H1 (cell line): ENCODE data around the gene EPSTI1. TPM values are rescaled to one million over a fixed set of nuclear protein-coding genes. Genes with fewer than 3 reads are reported as not detected.

Experiments used
- CTCF ChIA-PET: fragments of 300-600 bp; sonication (Branson Sonifier 250); formaldehyde crosslinking; loops from one replicate; lab custom pipeline; 2021; ENCODE audit not compliant: partially characterized antibody; lab: Charles Lee
- POLR2A ChIA-PET: fragments of 300-600 bp; sonication (Branson Sonifier 250); formaldehyde crosslinking; loops from one replicate; lab custom pipeline; 2021; ENCODE audit warnings: inconsistent platforms; ENCODE audit not compliant: partially characterized antibody; lab: Charles Lee
- DNase-seq, 2 experiments: peaks; one replicate each; pipeline versions ENCODE4 v3.0.0 to v3.0.0-alpha.2; 2010 to 2022; ENCODE audit warnings: low spot score in 2 of 2, low read depth in 1 of 2, mixed read lengths in 1 of 2
- FAIRE-seq: peaks from 2 replicates; lab custom pipeline; 2011; peaks lifted over from hg19 to GRCh38; lab: Jason Lieb, UNC
- H2AFZ ChIP-seq: 2 replicates; pipeline ENCODE4 v1.8.1; 2012; ENCODE audit warnings: low read length, inconsistent platforms
- H2AK5ac ChIP-seq: 2 replicates; pipeline ENCODE4 v1.6.1; 2013; ENCODE audit warnings: low read depth, low read length
- H2BK120ac ChIP-seq: replicated peaks from 2 replicates; pipeline ENCODE3; 2013; ENCODE audit warnings: low read depth, low read length, inconsistent platforms
- H2BK12ac ChIP-seq: 2 replicates; pipeline ENCODE4 v1.6.1; 2013; ENCODE audit warnings: low read depth, low read length
- H2BK15ac ChIP-seq: 2 replicates; pipeline ENCODE4 v1.6.1; 2013; ENCODE audit warnings: low read length
- H2BK20ac ChIP-seq: 2 replicates; pipeline ENCODE4 v1.6.1; 2013; ENCODE audit warnings: low read length
- H2BK5ac ChIP-seq: 2 replicates; pipeline ENCODE4 v1.6.1; 2013; ENCODE audit warnings: low read depth, low read length
- H3K14ac ChIP-seq: 2 replicates; pipeline ENCODE4 v1.6.1; 2013; ENCODE audit warnings: inconsistent platforms; ENCODE audit not compliant: insufficient read length
- H3K18ac ChIP-seq: 2 replicates; pipeline ENCODE4 v1.6.1; 2013; ENCODE audit warnings: low read length; ENCODE audit errors: extremely low read depth
- H3K23ac ChIP-seq: 2 replicates; pipeline ENCODE4 v1.6.1; 2013; ENCODE audit warnings: inconsistent platforms; ENCODE audit not compliant: insufficient read length
- H3K23me2 ChIP-seq: 2 replicates; pipeline ENCODE4 v1.6.1; 2013; ENCODE audit warnings: low read depth, low read length
- H3K27ac ChIP-seq: 2 replicates; pipeline ENCODE4 v1.6.1; 2011; ENCODE audit warnings: low read depth, low read length, inconsistent platforms
- H3K27me3 ChIP-seq, 4 experiments: replicated peaks in 1 of 4; 1 replicate in 1 of 4; 2 replicates in 3 of 4; pipeline versions ENCODE4 v1.6.1 to v1.8.1; 2011 to 2013; ENCODE audit warnings: low read length in 3 of 4, mild to moderate bottlenecking in 3 of 4, inconsistent platforms in 2 of 4, mixed read lengths in 2 of 4, moderate library complexity in 1 of 4; ENCODE audit not compliant: control insufficient read depth in 3 of 4, insufficient read depth in 3 of 4; ENCODE audit errors: extremely low read depth in 1 of 4
- H3K36me3 ChIP-seq, 4 experiments: 2 replicates each; pipeline versions ENCODE4 v1.6.1 to v1.8.1; 2011 to 2013; ENCODE audit warnings: mild to moderate bottlenecking in 4 of 4, low read length in 3 of 4, moderate library complexity in 2 of 4, control low read depth in 1 of 4, inconsistent platforms in 1 of 4; ENCODE audit not compliant: insufficient read depth in 4 of 4, control insufficient read depth in 2 of 4
- H3K4ac ChIP-seq: replicated peaks from 2 replicates; pipeline ENCODE3; 2013; ENCODE audit warnings: low read length, low read depth, mixed read lengths, inconsistent platforms; ENCODE audit not compliant: insufficient read length
- H3K4me1 ChIP-seq, 4 experiments: replicated peaks in 1 of 4; 1 replicate in 1 of 4; 2 replicates in 3 of 4; pipeline versions ENCODE4 v1.6.1 to v1.8.1; 2011 to 2013; ENCODE audit warnings: low read length in 3 of 4, inconsistent platforms in 2 of 4, mixed read lengths in 1 of 4; ENCODE audit not compliant: insufficient read depth in 4 of 4, control insufficient read depth in 3 of 4
- H3K4me2 ChIP-seq, 2 experiments: 2 replicates each; pipeline versions ENCODE4 v1.6.1 to v1.8.1; 2011 to 2013; ENCODE audit warnings: low read depth in 2 of 2, low read length in 2 of 2, control low read depth in 1 of 2, inconsistent platforms in 1 of 2, mild to moderate bottlenecking in 1 of 2; ENCODE audit not compliant: insufficient read depth in 1 of 2
- H3K4me3 ChIP-seq, 4 experiments: fragments of 200-600, 300-600 bp in 1 of 4; sonication (generic), shearing (Covaris generic), sonication (Bioruptor Twin) in 1 of 4; 2 replicates each; pipeline versions ENCODE4 v1.5.1 to v1.8.1; 2011 to 2016; ENCODE audit warnings: low read length in 4 of 4, low read depth in 3 of 4, control low read depth in 2 of 4, inconsistent platforms in 2 of 4, mild to moderate bottlenecking in 2 of 4, mixed read lengths in 1 of 4, moderate library complexity in 1 of 4; ENCODE audit not compliant: insufficient read depth in 2 of 4; ENCODE audit errors: extremely low read depth in 1 of 4
- H3K56ac ChIP-seq: replicated peaks from 2 replicates; pipeline ENCODE3; 2013; ENCODE audit warnings: low read depth, mild to moderate bottlenecking, mixed read lengths, low read length, inconsistent platforms; ENCODE audit not compliant: insufficient read length
- H3K79me1 ChIP-seq: 2 replicates; pipeline ENCODE4 v1.6.1; 2013; ENCODE audit warnings: low read depth, low read length, control low read depth
- H3K79me2 ChIP-seq, 2 experiments: 2 replicates each; pipeline versions ENCODE4 v1.6.1 to v1.8.1; 2012 to 2013; ENCODE audit warnings: low read length in 2 of 2, mild to moderate bottlenecking in 2 of 2, inconsistent platforms in 1 of 2; ENCODE audit not compliant: insufficient read depth in 2 of 2, control insufficient read depth in 1 of 2
- H3K9ac ChIP-seq, 4 experiments: replicated peaks in 1 of 4; 1 replicate in 1 of 4; 2 replicates in 3 of 4; pipeline versions ENCODE4 v1.6.1 to v1.8.1; 2011 to 2013; ENCODE audit warnings: low read depth in 3 of 4, low read length in 3 of 4, control low read depth in 2 of 4, mild to moderate bottlenecking in 2 of 4, moderate library complexity in 2 of 4, inconsistent platforms in 1 of 4; ENCODE audit errors: extremely low read depth in 1 of 4
- H3K9me3 ChIP-seq, 2 experiments: 2 replicates each; pipeline versions ENCODE4 v1.6.1 to v1.8.1; 2012 to 2013; ENCODE audit warnings: mild to moderate bottlenecking in 2 of 2, moderate library complexity in 2 of 2, control low read depth in 1 of 2, inconsistent platforms in 1 of 2, low read depth in 1 of 2, low read length in 1 of 2, mixed read lengths in 1 of 2; ENCODE audit not compliant: insufficient read depth in 2 of 2
- H4K20me1 ChIP-seq, 2 experiments: replicated peaks in 1 of 2; 2 replicates each; pipeline versions ENCODE3 to v1.8.1; 2011 to 2013; ENCODE audit warnings: inconsistent platforms in 2 of 2, low read length in 2 of 2, mild to moderate bottlenecking in 1 of 2; ENCODE audit not compliant: insufficient read depth in 2 of 2, control insufficient read depth in 1 of 2
- H4K5ac ChIP-seq: 2 replicates; pipeline ENCODE4 v1.6.1; 2013; ENCODE audit warnings: low read length, low read depth, mixed read lengths, inconsistent platforms; ENCODE audit not compliant: insufficient read length
- H4K8ac ChIP-seq: 2 replicates; pipeline ENCODE4 v1.8.0; 2013; ENCODE audit warnings: mild to moderate bottlenecking, moderate library complexity, low read length, inconsistent platforms; ENCODE audit not compliant: insufficient read depth; ENCODE audit errors: extremely low read depth
- H4K91ac ChIP-seq: replicated peaks from 2 replicates; pipeline ENCODE3; 2013; ENCODE audit warnings: low read length, mixed read lengths, inconsistent platforms; ENCODE audit not compliant: insufficient read length
- CBX8 ChIP-seq: fragments of 300-800, 300-1000 bp; sonication (generic); IDR thresholded peaks from 2 replicates; pipeline ENCODE4 v1.7.1; 2016; ENCODE audit warnings: low read depth, low read length, borderline replicate concordance
- CEBPB ChIP-seq: IDR thresholded peaks from 2 replicates; pipeline ENCODE4 v1.6.1; 2012; ENCODE audit warnings: low read depth, low read length
- EZH2 ChIP-seq: fragments of 200-600 bp; sonication (generic); IDR thresholded peaks from 2 replicates; pipeline ENCODE4 v1.7.1; 2012; ENCODE audit warnings: low read depth, mild to moderate bottlenecking, moderate library complexity, low read length, inconsistent platforms; ENCODE audit not compliant: severe bottlenecking
- GABPA ChIP-seq: IDR thresholded peaks from 2 replicates; pipeline ENCODE4 v1.6.1; 2011; ENCODE audit warnings: mild to moderate bottlenecking, low read length, moderate library complexity, borderline replicate concordance; ENCODE audit not compliant: insufficient read depth
- KDM4A ChIP-seq: IDR thresholded peaks from one replicate; pipeline ENCODE4 v1.7.1; 2012; ENCODE audit warnings: low read depth, mild to moderate bottlenecking, moderate library complexity, low read length, inconsistent platforms; ENCODE audit not compliant: severe bottlenecking
- RAD21 ChIP-seq, 2 experiments: IDR thresholded peaks in 1 of 2; conservative IDR thresholded peaks in 1 of 2; 2 replicates each; pipeline ENCODE4 v1.6.1; 2011; ENCODE audit warnings: low read depth in 2 of 2, low read length in 2 of 2, improper control_type of control experiment in 1 of 2, inconsistent platforms in 1 of 2, mild to moderate bottlenecking in 1 of 2, moderate library complexity in 1 of 2
- RFX5 ChIP-seq: IDR thresholded peaks from 2 replicates; pipeline ENCODE4 v1.6.1; 2011; ENCODE audit warnings: low read depth, low read length, improper control_type of control experiment, borderline replicate concordance
- SP4 ChIP-seq: IDR thresholded peaks from 2 replicates; pipeline ENCODE4 v1.6.1; 2012; ENCODE audit warnings: low read length, inconsistent platforms
- WGBS, 2 experiments: shearing (Covaris generic) in 1 of 2; methylation state at CpG; one replicate each; pipeline versions ENCODE4 v1.1.6 to v1.1.7; 2013 to 2015; ENCODE audit warnings: low lambda C conversion rate in 2 of 2, mixed read lengths in 2 of 2, inconsistent platforms in 1 of 2, low coverage in 1 of 2, missing lambda C conversion rate in 1 of 2; ENCODE audit not compliant: insufficient replicate concordance in 2 of 2, insufficient coverage in 1 of 2, insufficient read length in 1 of 2; ENCODE audit errors: extremely low coverage in 1 of 2, missing lambda C conversion rate in 1 of 2; 5-methylcytosine and 5-hydroxymethylcytosine counted together
- polyA plus RNA-seq, 7 experiments: library from polyadenylated mRNA; depleted of rRNA in 3 of 7; stranded (reverse) in 5 of 7; unstranded in 2 of 7; fragments of >200 nt in 5 of 7; fragments of 200-250 nt in 2 of 7; gene quantifications; 1 replicate in 5 of 7; 2 replicates in 1 of 7; 4 replicates in 1 of 7; pipeline versions ENCODE4 v1.2.1 to v1.2.3, GENCODE V29; 2011 to 2013; ENCODE audit warnings: missing spikeins in 2 of 7, mixed read lengths in 2 of 7
- total RNA-seq: library from RNA; stranded (reverse); fragmentation: NEBNext Ultra II Directional; extraction: Animal tissue kit (Norgen Biotek cat#: 25700); gene quantifications from 2 replicates; pipeline ENCODE4 v1.2.1, GENCODE V29; 2021
- TF ChIP-seq, protein P1 (sequence below): IDR thresholded peaks from 2 replicates; pipeline ENCODE4 v1.6.1; 2012; ENCODE audit warnings: inconsistent platforms

Gene EPSTI1
- total and polyA plus RNA-seq, 2 of the 8 experiments (the other 6 are each of a cell fraction or from before 2014, with no cell fraction given) = 0.23 to 0.37 TPM

DNA sequence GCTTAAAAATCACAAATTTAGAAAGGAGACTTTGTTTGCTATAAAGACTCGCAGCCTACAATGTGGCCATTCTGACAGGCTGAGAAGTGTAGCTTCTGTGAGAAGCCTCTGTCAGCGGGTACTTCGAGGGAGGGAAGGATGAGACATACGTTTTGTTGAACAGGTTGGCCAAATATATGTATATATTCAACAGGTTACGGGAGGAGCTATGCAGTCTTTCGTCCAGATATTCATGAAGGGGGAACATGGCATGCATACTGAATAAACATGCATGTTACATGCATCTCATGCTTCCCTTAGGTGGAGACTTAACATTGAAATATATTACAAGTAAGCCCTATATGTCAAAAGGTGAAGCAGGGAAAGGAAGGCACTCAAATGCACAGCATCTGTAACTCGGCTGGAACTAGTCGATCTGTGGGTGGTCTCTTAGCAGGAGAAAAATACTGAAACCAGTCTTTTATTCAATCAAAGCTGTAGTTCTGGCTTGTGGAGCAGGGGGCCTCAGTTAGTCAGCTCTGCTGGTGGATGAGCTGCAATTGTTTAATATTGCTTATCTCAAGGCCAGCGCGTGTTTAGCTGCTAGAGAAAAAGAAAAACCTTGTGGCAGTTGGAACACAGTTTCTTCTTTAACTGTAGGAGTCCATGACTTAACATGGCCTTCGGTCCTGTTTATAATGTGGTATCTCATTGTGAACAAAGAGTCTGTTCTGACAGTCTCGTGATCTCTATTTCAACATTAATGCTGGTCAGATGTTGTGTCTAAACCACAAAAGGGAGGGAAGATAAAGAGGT is 116.4 kb downstream of the EPSTI1 start:
- Histone ChIP-seq H3K9ac (peak overlapping the region in 1 of 4 experiments; percentile 6; a peak in 1 of 7 replicates), H4K5ac (no peak overlapping the region), H2BK5ac (peak overlapping the region; percentile 98), H3K23ac (no peak overlapping the region), H3K4me3 (peak overlapping the region; percentile 10 to 50 (median 16); a peak in 6 of 8 replicates), H4K8ac (no peak overlapping the region), H3K9me3 (no peaks in the 10 kb centered on the region; a peak in 1 of 4 replicates), H4K20me1 (no peaks in the 10 kb centered on the region), H3K4me1 (peaks cover 7 to 21% (median 16%) of the 10 kb centered on the region in 4 experiments; a peak in 6 of 7 replicates), H3K36me3 (peaks cover 0 to 1% (median 0%) of the 10 kb centered on the region in 4 experiments; a peak in 1 of 8 replicates), H4K91ac (peak overlapping the region; percentile 93), H3K79me2 (peaks cover 0 to 27% of the 10 kb centered on the region in 2 experiments; a peak in 2 of 4 replicates), H3K18ac (peak overlapping the region; percentile 92; the same call in 1 of the 2 replicates), H2AK5ac (peak overlapping the region; percentile 96; the same call in 1 of the 2 replicates), H3K4ac (peak overlapping the region; percentile 88), H3K56ac (peak overlapping the region; percentile 53), H2BK120ac (peak overlapping the region; percentile 85), H3K14ac (no peak overlapping the region), H3K27me3 (no peaks in the 10 kb centered on the region; a peak in 2 of 7 replicates), H3K79me1 (no peaks in the 10 kb centered on the region), H2AFZ (no peak overlapping the region), H2BK20ac (peak overlapping the region; percentile 81), H2BK15ac (peak overlapping the region; percentile 88; the same call in 1 of the 2 replicates), H3K27ac (peak overlapping the region; percentile 39; the same call in 1 of the 2 replicates), H3K4me2 (peak overlapping the region; percentile 74 to 84), H3K23me2 (peaks cover 4% of the 10 kb centered on the region), H2BK12ac (peak overlapping the region; percentile 100)
- WGBS, 2 experiments = 13% methylated on average over 12 of the region's 12 CpGs; no CpG with 5 or more reads in 1 of the 2 experiments
- POLR2A ChIA-PET = interaction anchor here (0.6 to 10.6 kb wide), 9 partner anchors 10 to 113 kb away, joined by 3 to 142 read pairs (median 4); no protein-coding TSS in a partner anchor
- DNase-seq (peak in 1 of 2 experiments; percentile 43), FAIRE-seq (peak; percentile 62)
- CTCF ChIA-PET = interaction anchor here (0.9 to 2.0 kb wide), 11 partner anchors 10 to 929 kb away, joined by 3 to 10 read pairs (median 4); partner anchors contain the start of gene DNAJC15
- no peak for TF ChIP-seq CEBPB
- TF ChIP-seq RAD21 (IDR thresholded peaks at IDR 0.05 in 1 of 2, conservative IDR thresholded peaks at IDR 0.05 in 1 of 2; ENCODE audit: low read depth in 2 of 2, low read length in 2 of 2) = peak; percentile 51
- TF ChIP-seq SP4 = no peak
- no peak for TF ChIP-seq RFX5
- TF ChIP-seq, protein P1, sequence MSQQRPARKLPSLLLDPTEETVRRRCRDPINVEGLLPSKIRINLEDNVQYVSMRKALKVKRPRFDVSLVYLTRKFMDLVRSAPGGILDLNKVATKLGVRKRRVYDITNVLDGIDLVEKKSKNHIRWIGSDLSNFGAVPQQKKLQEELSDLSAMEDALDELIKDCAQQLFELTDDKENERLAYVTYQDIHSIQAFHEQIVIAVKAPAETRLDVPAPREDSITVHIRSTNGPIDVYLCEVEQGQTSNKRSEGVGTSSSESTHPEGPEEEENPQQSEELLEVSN = no peak
- TF ChIP-seq KDM4A = no peak
- no peak for TF ChIP-seq CBX8
- no peak for TF ChIP-seq EZH2
- no peak for TF ChIP-seq GABPA
